IPS-NIHi11 (cell line): ENCODE measurements around the gene SIGLEC12.
"Not testable (repeated sequence)": the region's sequence is repeated elsewhere in the genome, so short reads cannot be mapped to it uniquely, and the experiment has no call there.

ENCODE experiments used
- DNase-seq: peaks from one replicate; pipeline ENCODE4 v3.0.0; 2012; ENCODE audit warnings: mixed read lengths, low spot score

The SIGLEC12 gene

GRCh38 chr19:51457351-51458013 lies 44.1 kb downstream of the SIGLEC12 start:
- DNase-seq = no peak

GRCh38 chr19:51456541-51457290 lies 44.9 kb downstream of the SIGLEC12 start:
- DNase-seq = no peak

- no peak for DNase-seq
These were observed 50.8 kb downstream of the SIGLEC12 start for GRCh38 chr19:51450730-51451307.

GRCh38 chr19:51448411-51449016 lies 53.1 kb downstream of the SIGLEC12 start:
- no peak for DNase-seq

- no peak for DNase-seq
These were observed 53.6 kb downstream of the SIGLEC12 start for GRCh38 chr19:51448011-51448410.

- not testable (repeated sequence) for DNase-seq
These were observed 54.1 kb downstream of the SIGLEC12 start for GRCh38 chr19:51447510-51447909.

- no peak for DNase-seq
These were observed 59.9 kb downstream of the SIGLEC12 start for GRCh38 chr19:51441410-51442390.
